SU-DHL-6 (cell line): Measurements from ENCODE around the gene ATRNL1.

Source experiments
- H2AFZ ChIP-seq: fragments of 200-600 bp; sonication (generic); 2 replicates; pipeline ENCODE4 v1.6.1; 2014; ENCODE audit warnings: low read depth, mild to moderate bottlenecking, moderate library complexity, mixed read lengths, antibody characterized with exemption, low read length; ENCODE audit not compliant: severe bottlenecking
- H3F3A ChIP-seq: fragments of 200-600 bp; shearing (Covaris generic); 2 replicates; pipeline ENCODE4 v1.6.0; 2016; ENCODE audit warnings: antibody characterized with exemption, mild to moderate bottlenecking; ENCODE audit not compliant: insufficient read depth
- H3K27ac ChIP-seq: fragments of 200-600 bp; sonication (generic); 2 replicates; pipeline ENCODE4 v1.5.1; 2016; ENCODE audit warnings: low read depth, mild to moderate bottlenecking, low read length, moderate library complexity, mixed read lengths
- H3K27me3 ChIP-seq: fragments of 200-600 bp; sonication (generic), shearing (Covaris generic); 2 replicates; pipeline ENCODE4 v1.6.0; 2014; ENCODE audit warnings: mild to moderate bottlenecking, low read length
- H3K36me3 ChIP-seq: fragments of 200-600 bp; sonication (generic); 2 replicates; pipeline ENCODE4 v1.6.1; 2014; ENCODE audit warnings: mild to moderate bottlenecking, low read length, mixed read lengths
- H3K4me2 ChIP-seq: fragments of 300-600, 200-600 bp; shearing (Covaris generic), sonication (generic); 2 replicates; pipeline ENCODE4 v1.6.0; 2014; ENCODE audit warnings: low read length, low read depth, mild to moderate bottlenecking; ENCODE audit not compliant: poor library complexity, severe bottlenecking
- H3K4me3 ChIP-seq: fragments of 200-600 bp; sonication (generic); 2 replicates; pipeline ENCODE4 v1.5.1; 2014; ENCODE audit warnings: antibody characterized with exemption, low read length, mild to moderate bottlenecking, mixed read lengths; ENCODE audit not compliant: insufficient read depth, poor library complexity, severe bottlenecking
- H3K79me2 ChIP-seq: fragments of 200-600 bp; sonication (generic); 2 replicates; pipeline ENCODE4 v1.6.1; 2014; ENCODE audit warnings: mild to moderate bottlenecking, low read length, moderate library complexity; ENCODE audit not compliant: insufficient read depth
- H3K9ac ChIP-seq: fragments of 200-600 bp; sonication (generic); 2 replicates; pipeline ENCODE4 v1.7.0; 2014; ENCODE audit warnings: mild to moderate bottlenecking, low read length
- H3K9me2 ChIP-seq: fragments of 200-600 bp; sonication (generic); replicated peaks from 2 replicates; pipeline ENCODE4 v1.6.1; 2014; ENCODE audit warnings: low read length; ENCODE audit not compliant: insufficient read depth
- H3K9me3 ChIP-seq: fragments of 200-600 bp; sonication (generic); 2 replicates; pipeline ENCODE4 v1.6.1; 2014; ENCODE audit warnings: low read length, mixed read lengths; ENCODE audit not compliant: insufficient read depth
- H4K20me1 ChIP-seq: fragments of 200-600 bp; sonication (generic); 2 replicates; pipeline ENCODE4 v1.6.1; 2014; ENCODE audit warnings: low read depth, mild to moderate bottlenecking, antibody characterized with exemption, low read length, moderate library complexity, mixed read lengths
- CTCF ChIP-seq: fragments of 200-600 bp; sonication (generic); IDR thresholded peaks from one replicate; pipeline ENCODE4 v1.5.1; 2017; ENCODE audit warnings: antibody characterized with exemption, mild to moderate bottlenecking, low read length, moderate library complexity; ENCODE audit not compliant: insufficient read depth, poor library complexity, severe bottlenecking
- EZH2phosphoT487 ChIP-seq: fragments of 200-600 bp; sonication (generic), shearing (Covaris generic); conservative IDR thresholded peaks from 2 replicates; pipeline ENCODE4 v1.6.1; 2018; ENCODE audit warnings: mild to moderate bottlenecking, antibody characterized with exemption, low read length, moderate library complexity, mixed read lengths

Gene ATRNL1

DNA sequence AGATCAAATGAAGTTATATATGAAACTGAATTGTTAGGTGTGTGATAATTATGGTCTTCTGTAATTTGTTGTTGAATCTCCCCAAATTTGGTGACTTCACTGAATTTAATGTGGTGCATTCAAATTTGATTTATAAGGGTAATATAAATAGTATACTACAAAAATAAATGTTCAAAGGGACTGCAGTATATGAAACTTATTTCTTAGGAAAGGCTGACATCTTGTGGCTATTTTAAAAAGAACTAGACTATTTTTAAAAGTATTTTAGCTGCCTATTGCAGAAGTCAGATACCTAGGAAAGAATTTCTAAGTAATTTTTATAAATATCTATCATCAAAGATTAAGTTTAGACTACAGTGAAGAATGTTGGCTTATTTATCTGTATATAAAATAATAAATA is 36.6 kb downstream of the ATRNL1 start:
- no peak overlapping the region for H3K4me2 ChIP-seq
- H3K36me3 ChIP-seq = no peaks in the 10 kb centered on the region
- H3K79me2 ChIP-seq = no peaks in the 10 kb centered on the region
- TF ChIP-seq EZH2phosphoT487 (no peak), CTCF (no peak)
- no peaks in the 10 kb centered on the region for H3K9me2 ChIP-seq
- H2AFZ ChIP-seq = no peak overlapping the region
- H3K9me3 ChIP-seq = no peaks in the 10 kb centered on the region
- no peak overlapping the region for H3K9ac ChIP-seq
- H3K4me3 ChIP-seq = no peak overlapping the region
- no peaks in the 10 kb centered on the region; the same call in 1 of the 2 replicates for H4K20me1 ChIP-seq
- no peak overlapping the region for H3K27ac ChIP-seq
- H3K27me3 ChIP-seq = no peaks in the 10 kb centered on the region
- H3F3A ChIP-seq = no peaks in the 10 kb centered on the region

DNA sequence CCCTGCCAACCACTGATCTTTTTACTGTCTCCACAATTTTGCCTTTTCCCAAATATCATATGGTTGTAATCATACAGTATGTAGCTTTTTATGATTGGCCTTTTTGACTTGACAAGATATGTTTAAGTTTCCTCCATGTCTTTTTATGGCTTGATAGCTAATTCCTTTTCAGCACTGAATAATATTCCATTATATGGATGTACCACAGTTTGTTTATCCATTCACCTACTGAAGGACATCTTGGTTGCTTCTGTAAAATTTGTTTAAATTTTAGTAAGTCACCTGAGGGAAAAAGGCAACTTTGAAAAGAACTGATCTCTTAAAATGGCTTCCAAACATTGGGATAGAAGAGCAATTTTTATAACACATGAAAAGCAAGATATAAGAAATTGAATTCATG is 43.5 kb downstream of the ATRNL1 start:
- Histone ChIP-seq H3F3A (no peaks in the 10 kb centered on the region), H3K79me2 (no peaks in the 10 kb centered on the region), H3K27ac (no peak overlapping the region), H3K27me3 (no peaks in the 10 kb centered on the region), H2AFZ (no peak overlapping the region), H3K9ac (no peak overlapping the region), H3K4me2 (no peak overlapping the region), H3K9me2 (no peaks in the 10 kb centered on the region), H4K20me1 (no peaks in the 10 kb centered on the region), H3K4me3 (no peak overlapping the region), H3K9me3 (no peaks in the 10 kb centered on the region), H3K36me3 (no peaks in the 10 kb centered on the region)
- TF ChIP-seq EZH2phosphoT487 = no peak
- no peak for TF ChIP-seq CTCF

- H3K4me2 ChIP-seq = no peak overlapping the region
- TF ChIP-seq EZH2phosphoT487 (no peak), CTCF (no peak)
- H3K9ac ChIP-seq = no peak overlapping the region
- no peaks in the 10 kb centered on the region for H3K36me3 ChIP-seq
- H3F3A ChIP-seq = no peaks in the 10 kb centered on the region
- H3K9me3 ChIP-seq = no peaks in the 10 kb centered on the region
- H3K4me3 ChIP-seq = no peak overlapping the region
- no peak overlapping the region for H3K27ac ChIP-seq
- no peaks in the 10 kb centered on the region for H3K79me2 ChIP-seq
- no peak overlapping the region for H2AFZ ChIP-seq
- H3K9me2 ChIP-seq = no peaks in the 10 kb centered on the region
- no peaks in the 10 kb centered on the region for H4K20me1 ChIP-seq
- no peaks in the 10 kb centered on the region for H3K27me3 ChIP-seq
Observed at GRCh38 chr10:115141254-115141653, 48.1 kb downstream of the ATRNL1 start.
